ENCODE data around the gene LAPTM5.

- no peak for TF ChIP-seq CTCF (IDR thresholded peaks at IDR 0.05; ENCODE audit: low read depth, low read length, missing input control)
- no peak for TF ChIP-seq ATF3 (IDR thresholded peaks at IDR 0.05)
- TF ChIP-seq JUND (IDR thresholded peaks at IDR 0.05) = no peak
- TF ChIP-seq REST (IDR thresholded peaks at IDR 0.05) = no peak
- TF ChIP-seq SP1 (IDR thresholded peaks at IDR 0.05) = no peak
- TF ChIP-seq EGR1 (IDR thresholded peaks at IDR 0.05; ENCODE audit: low read depth in 2 of 2) = no peak
- no peak for TF ChIP-seq YY1 (IDR thresholded peaks at IDR 0.05)
- TF ChIP-seq MAX (IDR thresholded peaks at IDR 0.05) = no peak
- no peak for TF ChIP-seq TAF1 (conservative IDR thresholded peaks at IDR 0.05)
- no peak for TF ChIP-seq HNF4A (conservative IDR thresholded peaks at IDR 0.05)
- TF ChIP-seq RAD21 (IDR thresholded peaks at IDR 0.05) = no peak
- TF ChIP-seq ZBTB33 (IDR thresholded peaks at IDR 0.05) = no peak
These were observed 32.0 kb upstream of the LAPTM5 start for GRCh38 chr1:30789388-30790255.
